Urinary bladder (tissue), 4 donors: ENCODE data around the gene RIIAD1. TPM values are rescaled to one million over a fixed set of nuclear protein-coding genes. Genes with fewer than 3 reads are reported as not detected.
A peak's percentile ranks its signal among the peaks of the same experiment; 100 is the strongest.
"Not testable (repeated sequence)": the region's sequence is repeated elsewhere in the genome, so short reads cannot be mapped to it uniquely, and the experiment has no call there.

Experiments used
- DNase-seq: peaks from one replicate; pipeline ENCODE4 v3.0.0-alpha.2; 2015; ENCODE audit errors: extremely low spot score
- H3K27ac ChIP-seq: one replicate; pipeline ENCODE4 v1.5.1; 2013; ENCODE audit warnings: low read depth, mild to moderate bottlenecking, moderate library complexity
- H3K36me3 ChIP-seq: one replicate; pipeline ENCODE4 v1.6.1; 2013; ENCODE audit warnings: mild to moderate bottlenecking, moderate library complexity; ENCODE audit not compliant: insufficient read depth
- H3K4me1 ChIP-seq: one replicate; pipeline ENCODE4 v1.6.1; 2013; ENCODE audit warnings: mild to moderate bottlenecking, moderate library complexity; ENCODE audit not compliant: insufficient read depth
- H3K4me3 ChIP-seq: one replicate; pipeline ENCODE4 v1.5.1; 2013; ENCODE audit warnings: low read depth, low read length
- WGBS: extraction: QIAGEN DNeasy Blood & Tissue Kit; methylation state at CpG from one replicate; pipeline ENCODE4 v1.1.7; 2013; 5-methylcytosine and 5-hydroxymethylcytosine counted together
- polyA plus RNA-seq: library from polyadenylated mRNA; stranded (reverse); fragments of 200-250 nt; gene quantifications from one replicate; pipeline ENCODE4 v1.2.3, GENCODE V29; 2013
- total RNA-seq: library from RNA; depleted of rRNA; stranded (reverse); fragments of >200 nt; gene quantifications from one replicate; pipeline ENCODE4 v1.2.3, GENCODE V29; 2014
- donor health status: healthy with polysubstance abuse.
- donor health status: healthy.

The RIIAD1 gene
- total and polyA plus RNA-seq, 2 donors, result 1.8 TPM; not detected in 1

DNA sequence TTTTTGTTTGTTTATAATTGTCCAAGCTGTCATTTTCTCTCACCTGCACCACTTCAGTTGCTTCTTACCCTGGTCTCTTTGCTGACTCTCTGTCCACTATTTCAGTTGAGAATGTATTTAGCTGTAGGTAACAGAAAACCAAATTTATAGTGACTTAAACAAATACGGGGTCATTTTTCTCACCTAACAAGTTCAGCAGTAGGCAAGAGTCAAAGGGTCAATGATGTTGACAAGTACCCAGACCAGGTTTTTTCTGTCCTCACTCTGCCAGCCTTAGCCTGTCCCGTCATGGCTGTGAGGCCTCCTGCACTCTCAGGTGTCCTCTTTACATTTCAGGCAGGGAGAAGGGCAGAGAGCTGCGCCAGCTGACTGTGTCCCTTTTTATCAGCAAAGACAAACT, 11.8 kb downstream of the RIIAD1 start:
- no peak for DNase-seq
- WGBS, result 79% methylated on average over 3 of the region's 3 CpGs
- Histone ChIP-seq H3K27ac (no peak overlapping the region), H3K4me1 (no peaks in the 10 kb centered on the region), H3K36me3 (no peaks in the 10 kb centered on the region), H3K4me3 (no peak overlapping the region)

DNA sequence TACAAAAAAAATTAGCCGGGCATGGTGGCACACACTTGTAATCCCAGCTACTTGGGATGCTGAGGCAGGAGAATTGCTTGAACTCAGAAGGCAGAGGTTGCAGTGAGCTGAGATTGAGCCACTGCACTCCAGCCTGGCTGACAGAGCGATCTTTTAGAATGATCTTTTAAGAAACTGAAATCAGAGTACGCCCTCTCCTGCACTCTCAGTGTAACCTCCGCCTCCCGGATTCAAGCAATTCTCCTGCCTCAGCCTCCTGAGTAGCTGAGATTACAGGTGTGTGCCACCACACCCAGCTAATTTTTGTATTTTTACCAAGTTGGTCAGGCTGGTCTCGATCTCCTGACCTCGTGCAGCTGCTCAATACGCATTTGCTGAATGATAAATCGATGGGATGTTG, 12.7 kb downstream of the RIIAD1 start:
- H3K4me3 ChIP-seq, DNase-seq, H3K36me3 ChIP-seq, H3K27ac ChIP-seq, H3K4me1 ChIP-seq: not testable (repeated sequence)
- 92% methylated on average over 9 of the region's 9 CpGs for WGBS

DNA sequence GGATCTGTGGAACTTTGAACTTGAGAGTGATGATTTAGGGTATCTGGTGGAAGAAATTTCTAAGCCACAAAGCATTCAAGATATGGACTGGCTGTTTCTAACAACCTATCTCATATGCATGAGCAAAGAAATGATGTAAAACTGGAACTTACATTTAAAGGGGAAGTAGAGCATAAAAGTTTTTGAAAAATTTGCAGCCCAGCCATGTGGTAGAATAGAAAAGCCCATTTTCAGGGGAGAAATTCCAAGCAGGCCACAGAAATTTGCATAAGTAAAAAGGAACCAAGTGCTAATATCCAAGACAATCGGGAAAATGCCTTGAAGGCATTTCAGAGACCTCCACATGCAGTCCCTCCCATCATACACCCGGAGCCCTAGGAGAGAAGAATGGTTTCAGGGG, 15.7 kb downstream of the RIIAD1 start:
- Histone ChIP-seq H3K4me1 (no peaks in the 10 kb centered on the region), H3K27ac (no peak overlapping the region), H3K36me3 (no peaks in the 10 kb centered on the region), H3K4me3 (no peak overlapping the region)
- WGBS, result 80% methylated on average over 2 of the region's 2 CpGs
- DNase-seq, result no peak

DNA sequence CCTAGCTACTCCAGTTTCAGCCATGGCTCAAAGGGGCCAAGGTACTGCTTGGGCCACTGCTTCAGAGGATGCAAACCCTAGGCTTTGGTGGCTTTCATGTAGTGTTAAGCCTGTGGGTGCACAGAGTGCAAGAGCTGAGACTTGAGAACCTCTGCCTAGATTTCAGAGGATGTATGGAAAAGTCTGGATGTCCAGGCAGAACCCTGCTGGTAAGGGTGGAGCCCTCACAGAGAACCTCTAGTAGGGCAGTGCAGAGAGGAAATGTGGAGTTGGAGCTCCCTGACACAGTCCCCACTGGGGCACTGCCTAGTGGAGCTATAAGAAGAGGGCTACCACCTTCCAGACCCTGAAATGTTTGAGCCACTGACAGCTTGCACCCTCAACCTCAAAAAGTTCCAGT, 16.2 kb downstream of the RIIAD1 start:
- Histone ChIP-seq H3K36me3 (no peaks in the 10 kb centered on the region), H3K4me1 (no peaks in the 10 kb centered on the region), H3K27ac (no peak overlapping the region), H3K4me3 (no peak overlapping the region)
- no peak for DNase-seq

DNA sequence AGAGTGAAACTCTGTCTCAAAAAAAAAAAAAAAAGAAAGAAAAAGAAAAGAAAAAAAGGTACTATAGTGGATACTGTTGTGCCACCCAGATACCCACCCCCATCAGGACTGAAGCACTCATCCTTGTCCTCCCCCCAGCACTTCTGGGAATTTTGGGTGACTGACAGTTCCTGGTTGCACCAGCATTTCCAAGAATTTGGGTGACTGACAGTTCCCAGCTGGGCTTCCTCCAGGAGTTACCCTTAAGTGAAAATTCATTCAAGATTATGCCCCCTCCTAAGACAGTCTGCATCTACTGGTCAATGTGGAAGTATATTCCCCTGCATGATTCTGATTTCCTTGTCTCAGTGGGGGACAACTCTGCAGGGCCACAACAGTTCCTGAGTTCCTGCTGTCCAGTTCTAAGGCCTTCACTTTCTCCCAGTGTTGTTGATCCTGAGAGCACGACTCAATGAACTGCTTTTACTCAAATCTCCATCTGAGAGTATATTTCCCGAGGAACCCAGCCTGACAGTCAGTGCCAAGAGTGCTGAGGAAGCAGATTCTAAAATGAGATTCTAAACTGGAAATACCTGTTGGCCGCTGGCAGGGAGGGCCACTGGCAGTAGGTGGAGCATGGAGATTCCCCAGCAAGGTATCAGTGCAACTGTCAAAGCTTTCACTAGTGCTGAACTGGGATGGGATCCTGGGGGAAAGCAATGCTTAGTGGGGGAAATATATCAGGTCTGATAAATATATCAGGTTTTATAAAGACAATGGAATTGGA, 18.5 kb downstream of the RIIAD1 start:
- no peaks in the 10 kb centered on the region for H3K36me3 ChIP-seq
- WGBS, result 57% methylated on average over 3 of the region's 3 CpGs
- H3K4me1 ChIP-seq, result no peaks in the 10 kb centered on the region
- H3K4me3 ChIP-seq, result no peak overlapping the region
- no peak overlapping the region for H3K27ac ChIP-seq
- DNase-seq, result no peak

DNA sequence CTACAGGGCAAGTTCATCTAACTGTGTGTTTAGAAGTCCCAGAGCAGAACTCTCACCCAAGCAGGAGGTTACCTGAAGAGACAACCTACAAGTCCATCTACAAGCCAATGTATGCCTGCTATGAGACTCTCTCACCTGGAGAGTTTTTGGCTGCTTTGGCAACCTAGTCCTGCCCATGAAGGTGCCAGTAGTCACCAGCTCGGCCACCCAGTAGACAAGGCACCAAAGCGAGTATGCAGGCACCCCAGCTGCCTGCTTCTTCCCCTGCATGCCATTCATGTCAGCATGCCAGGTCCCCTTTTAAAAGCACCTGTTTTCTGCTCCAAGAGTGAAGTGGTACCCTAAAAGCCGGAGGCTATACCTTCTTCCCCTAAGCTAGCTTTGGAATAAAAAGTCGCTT, 20.2 kb downstream of the RIIAD1 start:
- Histone ChIP-seq H3K36me3 (no peaks in the 10 kb centered on the region), H3K27ac (no peak overlapping the region), H3K4me3 (no peak overlapping the region), H3K4me1 (no peaks in the 10 kb centered on the region)
- 81% methylated on average over 4 of the region's 4 CpGs for WGBS
- DNase-seq, result no peak

DNA sequence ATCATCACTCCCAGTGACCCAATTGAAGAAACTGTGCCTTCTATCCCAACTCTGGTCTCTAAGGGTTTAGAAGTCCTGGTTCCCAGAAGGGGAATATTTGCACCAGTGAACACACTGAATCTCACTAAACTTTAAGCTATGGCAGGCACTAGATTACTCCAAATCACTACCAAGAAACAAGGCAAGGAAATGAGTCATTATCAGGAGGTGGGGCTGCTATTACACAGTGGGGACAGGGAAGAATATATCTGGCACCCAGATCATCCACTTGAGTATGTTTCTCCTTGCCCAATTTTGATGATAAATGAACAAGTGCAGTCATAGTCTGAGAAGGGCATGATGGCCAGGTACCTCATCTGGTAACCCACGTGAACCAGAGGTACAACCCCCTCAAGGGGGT, 35.0 kb downstream of the RIIAD1 start:
- WGBS, result 65% methylated on average over 1 of the region's 1 CpG

DNA sequence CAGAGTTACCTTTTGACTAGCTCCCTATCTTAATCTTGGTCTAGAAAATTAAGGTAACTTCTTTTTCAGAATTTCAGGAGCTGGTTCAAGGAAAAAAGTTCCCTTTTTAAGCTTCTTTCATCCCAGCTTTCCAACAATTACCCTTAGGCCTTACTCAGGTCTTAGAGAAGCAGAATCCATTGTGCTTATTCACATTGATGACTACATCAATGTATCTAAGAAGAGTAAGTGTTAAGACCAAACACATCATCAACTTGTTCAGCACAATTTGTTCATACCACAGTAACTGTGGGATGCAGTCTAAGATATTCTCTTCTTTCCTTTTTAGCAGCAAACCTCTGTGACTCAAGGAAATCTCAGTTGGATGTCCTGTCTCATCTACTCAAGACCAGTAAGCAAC, 37.9 kb downstream of the RIIAD1 start:
- no peak overlapping the region for H3K27ac ChIP-seq
- no peak overlapping the region for H3K4me3 ChIP-seq
- peaks cover 2% of the 10 kb centered on the region for H3K36me3 ChIP-seq
- H3K4me1 ChIP-seq, result no peaks in the 10 kb centered on the region
- DNase-seq, result no peak

More for the DNA sequence above, 35.0 kb downstream of the RIIAD1 start:
- no peak for DNase-seq
- no peaks in the 10 kb centered on the region for H3K4me1 ChIP-seq
- H3K4me3 ChIP-seq, result no peak overlapping the region
- peaks cover 2% of the 10 kb centered on the region for H3K36me3 ChIP-seq
- no peak overlapping the region for H3K27ac ChIP-seq

DNA sequence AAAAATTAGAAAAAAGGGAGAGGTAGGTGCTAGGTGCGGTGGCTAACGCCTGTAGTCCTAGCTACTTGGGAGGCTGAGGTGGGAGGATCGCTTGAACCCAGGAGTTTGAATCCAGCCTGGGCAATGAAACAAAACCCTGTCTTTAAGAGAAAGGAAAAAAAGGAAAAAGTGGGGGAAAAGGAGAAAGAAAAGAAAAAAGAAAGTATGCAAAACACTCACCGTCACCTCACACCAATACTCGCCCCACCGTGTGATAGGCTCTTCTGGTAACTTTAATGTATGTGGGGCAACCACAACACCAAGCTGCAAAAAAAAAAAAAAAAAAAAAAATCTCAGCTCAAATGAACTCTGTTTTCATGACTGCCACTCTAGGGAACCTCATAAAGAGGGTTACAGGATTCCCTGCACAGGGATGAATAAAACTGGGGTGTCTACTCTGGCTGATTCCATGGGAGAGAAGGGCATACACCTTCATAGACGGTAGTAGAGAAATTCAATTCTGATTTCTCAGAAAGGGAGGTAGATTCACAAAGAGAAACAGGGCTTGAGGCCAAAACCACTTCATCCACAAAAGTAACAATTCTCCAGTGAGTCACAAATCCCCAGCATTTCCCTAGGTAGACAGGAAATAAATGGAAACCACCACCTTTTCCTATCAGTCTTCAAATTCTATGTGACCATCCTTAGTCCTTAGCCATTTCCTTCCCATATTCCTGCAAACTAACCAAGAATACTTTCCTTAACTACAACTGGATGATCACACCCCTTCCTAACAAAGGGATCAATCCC, 39.5 kb downstream of the RIIAD1 start:
- peaks cover 2% of the 10 kb centered on the region for H3K36me3 ChIP-seq
- H3K27ac ChIP-seq, result no peak overlapping the region
- H3K4me1 ChIP-seq, result no peaks in the 10 kb centered on the region
- no peak overlapping the region for H3K4me3 ChIP-seq
- 94% methylated on average over 7 of the region's 7 CpGs for WGBS
- no peak for DNase-seq

DNA sequence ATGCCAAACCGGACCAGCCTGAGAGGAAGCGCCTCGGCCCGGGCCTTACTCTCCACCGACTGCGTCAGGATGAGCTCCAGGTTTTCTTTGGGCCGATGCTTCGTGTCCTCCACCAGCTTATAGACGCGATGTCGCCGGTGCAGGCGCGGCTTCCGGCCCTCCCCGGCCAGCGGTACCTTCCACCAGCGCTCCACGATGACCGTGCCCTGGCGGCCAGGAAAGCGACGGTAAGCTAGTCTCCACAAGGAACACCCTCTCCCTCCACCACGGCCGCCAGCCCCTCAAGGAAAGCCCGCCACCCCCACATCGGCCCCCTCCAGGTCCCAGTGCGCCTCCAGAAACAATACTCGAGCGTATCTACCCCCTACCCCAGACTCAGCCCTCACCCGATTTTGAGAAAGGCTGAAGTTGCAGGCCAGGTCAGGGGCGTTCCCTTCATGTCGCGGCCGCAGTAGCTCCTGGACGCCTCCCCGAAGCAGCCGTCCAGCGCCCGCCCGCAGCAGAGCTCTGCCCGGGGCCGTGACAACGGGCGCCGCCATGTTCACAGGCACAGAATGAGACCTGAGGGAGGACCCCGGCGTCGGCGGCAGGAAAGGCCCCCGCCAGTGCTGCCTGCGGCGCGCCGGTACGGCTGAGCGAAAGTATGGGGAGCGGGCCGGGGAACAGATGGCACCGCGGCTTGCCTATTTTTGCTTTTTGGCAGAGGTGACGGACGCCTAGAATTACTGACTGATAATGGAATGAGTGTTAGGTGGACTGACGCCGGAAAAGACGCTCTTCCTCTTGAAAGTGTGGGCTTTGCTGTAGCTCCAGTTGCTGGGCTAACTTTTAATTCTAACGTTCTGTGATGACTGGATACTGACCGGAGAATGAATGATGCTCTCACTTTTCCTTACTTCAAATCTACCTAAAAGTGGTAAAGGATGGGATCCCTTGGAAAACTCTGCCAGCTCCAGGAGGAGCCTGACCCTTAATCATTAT, 41.9 kb downstream of the RIIAD1 start, which contains the start of gene MRPL9:
Gene MRPL9 (minus strand): TSS at position 556 of the 981 bp plus-strand sequence. CDS start 17 bp downstream, at position 539.
- peak within 1 kb of the TSS; percentile 94 for H3K27ac ChIP-seq
- H3K36me3 ChIP-seq, result peaks cover 2% of the 10 kb centered on the region
- H3K4me1 ChIP-seq, result no peaks in the 10 kb centered on the region
- DNase-seq, result peak; percentile 46
- WGBS, result under 1% methylated on average over 68 of the region's 68 CpGs
- H3K4me3 ChIP-seq, result peak within 1 kb of the TSS; percentile 90

DNA sequence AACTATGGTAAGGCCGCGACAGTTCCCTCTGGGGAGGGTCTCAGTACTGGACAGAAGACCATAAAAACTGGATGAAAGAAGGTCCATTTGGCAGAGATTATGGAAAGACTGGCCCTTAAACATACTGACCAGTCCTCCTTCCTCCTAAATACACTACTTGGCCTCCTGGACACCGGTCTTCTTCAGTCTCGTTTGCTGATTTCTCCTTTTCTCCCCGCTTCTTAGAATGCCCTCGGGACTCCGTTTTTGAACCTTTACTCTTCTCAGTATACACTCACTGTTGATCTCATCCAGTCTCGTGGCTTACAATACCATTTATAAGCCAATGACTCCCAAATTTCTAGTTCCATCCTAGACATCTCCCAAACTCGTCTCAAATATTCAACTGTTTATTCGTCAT, 42.7 kb downstream of the RIIAD1 start:
- Histone ChIP-seq H3K36me3 (peaks cover 2% of the 10 kb centered on the region), H3K27ac (no peak overlapping the region), H3K4me3 (peak overlapping the region; percentile 90), H3K4me1 (no peaks in the 10 kb centered on the region)
- WGBS, result 48% methylated on average over 10 of the region's 10 CpGs
- no peak for DNase-seq

DNA sequence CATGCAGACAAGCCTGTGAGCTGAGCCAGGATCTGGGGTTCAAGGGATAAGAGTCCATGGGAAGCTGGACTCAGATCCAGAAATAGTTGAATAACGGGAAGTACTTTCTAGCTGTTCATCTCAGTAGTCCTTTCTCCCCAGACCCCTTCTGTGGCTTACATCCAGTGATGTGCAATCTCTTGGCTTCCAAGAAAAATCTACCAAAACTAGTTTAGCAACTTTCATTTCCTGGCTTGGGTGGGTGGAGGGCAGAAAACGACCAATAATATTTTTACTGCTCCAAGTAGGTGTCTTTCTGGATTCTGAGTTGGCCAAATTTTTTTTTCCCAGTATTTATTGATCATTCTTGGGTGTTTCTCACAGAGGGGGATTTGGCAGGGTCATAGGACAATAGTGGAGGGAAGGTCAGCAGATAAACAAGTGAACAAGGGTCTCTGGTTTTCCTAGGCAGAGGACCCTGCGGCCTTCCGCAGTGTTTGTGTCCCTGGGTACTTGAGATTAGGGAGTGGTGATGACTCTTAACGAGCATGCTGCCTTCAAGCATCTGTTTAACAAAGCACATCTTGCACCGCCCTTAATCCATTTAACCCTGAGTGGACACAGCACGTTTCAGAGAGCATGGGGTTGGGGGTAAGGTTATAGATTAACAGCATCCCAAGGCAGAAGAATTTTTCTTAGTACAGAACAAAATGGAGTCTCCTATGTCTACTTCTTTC, 47.2 kb downstream of the RIIAD1 start:
- peak; percentile 60 for DNase-seq
- H3K27ac ChIP-seq, H3K4me3 ChIP-seq, H3K36me3 ChIP-seq, H3K4me1 ChIP-seq: not testable (repeated sequence)
- WGBS, result 55% methylated on average over 2 of the region's 7 CpGs

DNA sequence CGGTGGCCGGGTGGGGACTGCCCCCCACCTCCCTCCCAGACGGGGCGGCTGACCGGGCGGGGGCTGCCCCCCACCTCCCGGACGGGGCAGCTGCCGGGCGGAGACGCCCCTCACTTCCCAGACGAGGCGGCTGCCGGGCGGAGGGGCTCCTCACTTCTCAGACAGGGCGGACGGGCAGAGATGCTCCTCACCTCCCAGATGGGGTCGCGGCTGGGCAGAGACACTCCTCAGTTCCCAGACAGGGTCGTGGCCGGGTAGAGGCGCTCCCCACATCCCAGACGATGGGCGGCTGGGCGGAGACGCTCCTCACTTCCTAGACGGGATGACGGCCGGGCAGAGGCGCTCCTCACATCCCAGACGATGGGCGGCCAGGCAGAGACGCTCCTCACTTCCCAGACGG, 47.9 kb downstream of the RIIAD1 start:
- not testable (repeated sequence) for DNase-seq, H3K4me1 ChIP-seq, H3K36me3 ChIP-seq, H3K27ac ChIP-seq, H3K4me3 ChIP-seq
- 88% methylated on average over 34 of the region's 34 CpGs for WGBS
